ENCODE measurements around the gene IFT20. TPM values are rescaled to one million over a fixed set of nuclear protein-coding genes. Genes with fewer than 3 reads are reported as not detected.

IFT20 gene
- total and polyA plus RNA-seq, 2 experiments from 2014 or later: 49.9 to 75.3 TPM

- 92% methylated on average over 9 of the region's 9 CpGs for WGBS (ENCODE audit: low lambda C conversion rate, missing lambda C conversion rate)
- H3K79me2 ChIP-seq: peaks cover 9% of the 10 kb centered on the region
- H3K4me2 ChIP-seq: no peak overlapping the region
- H3K36me3 ChIP-seq (replicated peaks; ENCODE audit: insufficient read depth, low read depth): no peaks in the 10 kb centered on the region
- peaks cover 11% of the 10 kb centered on the region for H3K4me1 ChIP-seq (ENCODE audit: insufficient read depth)
- no peak overlapping the region for H3K27ac ChIP-seq
- no peak overlapping the region for H3K4me3 ChIP-seq
- H2AFZ ChIP-seq: no peak overlapping the region
- no peaks in the 10 kb centered on the region for H3K27me3 ChIP-seq
- no peak for DNase-seq (ENCODE audit: low spot score)
- no peaks in the 10 kb centered on the region for H3K9me3 ChIP-seq (ENCODE audit: low read depth)
- no peaks in the 10 kb centered on the region for H4K20me1 ChIP-seq (ENCODE audit: insufficient read depth, poor library complexity, severe bottlenecking)
- TF ChIP-seq CTCF (IDR thresholded peaks at IDR 0.05; ENCODE audit: poor library complexity) (no peak), EZH2phosphoT487 (IDR thresholded peaks at IDR 0.05; ENCODE audit: low read depth, severe bottlenecking, unreplicated experiment) (no peak), EZH2 (IDR thresholded peaks at IDR 0.05; ENCODE audit: borderline replicate concordance) (no peak)
- no peaks in the 10 kb centered on the region for H3K9me2 ChIP-seq (replicated peaks; ENCODE audit: insufficient read depth)
These were observed 8.7 kb upstream of the IFT20 start for GRCh38 chr17:28344011-28344410.

- no peak overlapping the region for H3K27ac ChIP-seq
- no peaks in the 10 kb centered on the region for H3K9me3 ChIP-seq (ENCODE audit: low read depth)
- no peak overlapping the region for H2AFZ ChIP-seq
- TF ChIP-seq EZH2 (IDR thresholded peaks at IDR 0.05; ENCODE audit: borderline replicate concordance) (no peak), EZH2phosphoT487 (IDR thresholded peaks at IDR 0.05; ENCODE audit: low read depth, severe bottlenecking, unreplicated experiment) (no peak), CTCF (IDR thresholded peaks at IDR 0.05; ENCODE audit: poor library complexity) (no peak)
- WGBS (ENCODE audit: low lambda C conversion rate, missing lambda C conversion rate): 96% methylated on average over 8 of the region's 10 CpGs
- peaks cover 11% of the 10 kb centered on the region for H3K4me1 ChIP-seq (ENCODE audit: insufficient read depth)
- no peak overlapping the region for H3K4me2 ChIP-seq
- no peak overlapping the region for H3K4me3 ChIP-seq
- peaks cover 14% of the 10 kb centered on the region for H3K79me2 ChIP-seq
- H4K20me1 ChIP-seq (ENCODE audit: insufficient read depth, poor library complexity, severe bottlenecking): no peaks in the 10 kb centered on the region
- DNase-seq (ENCODE audit: low spot score): no peak
- H3K27me3 ChIP-seq: no peaks in the 10 kb centered on the region
- H3K9me2 ChIP-seq (replicated peaks; ENCODE audit: insufficient read depth): no peaks in the 10 kb centered on the region
- no peaks in the 10 kb centered on the region for H3K36me3 ChIP-seq (replicated peaks; ENCODE audit: insufficient read depth, low read depth)
These were observed 8.2 kb upstream of the IFT20 start for GRCh38 chr17:28343491-28343932.

GRCh38 chr17:28342313-28342712 is 7.0 kb upstream of the IFT20 start:
- H3K79me2 ChIP-seq: peaks cover 26% of the 10 kb centered on the region
- H3K9me3 ChIP-seq (ENCODE audit: low read depth): no peaks in the 10 kb centered on the region
- no peak overlapping the region for H3K27ac ChIP-seq
- no peak overlapping the region for H3K4me2 ChIP-seq
- H2AFZ ChIP-seq: no peak overlapping the region
- H3K4me1 ChIP-seq (ENCODE audit: insufficient read depth): peaks cover 9% of the 10 kb centered on the region
- TF ChIP-seq EZH2phosphoT487 (IDR thresholded peaks at IDR 0.05; ENCODE audit: low read depth, severe bottlenecking, unreplicated experiment) (no peak), EZH2 (IDR thresholded peaks at IDR 0.05; ENCODE audit: borderline replicate concordance) (no peak), CTCF (IDR thresholded peaks at IDR 0.05; ENCODE audit: poor library complexity) (no peak)
- H3K27me3 ChIP-seq: no peaks in the 10 kb centered on the region
- peaks cover 8% of the 10 kb centered on the region for H4K20me1 ChIP-seq (ENCODE audit: insufficient read depth, poor library complexity, severe bottlenecking)
- 98% methylated on average over 14 of the region's 14 CpGs for WGBS (ENCODE audit: low lambda C conversion rate, missing lambda C conversion rate)
- H3K36me3 ChIP-seq (replicated peaks; ENCODE audit: insufficient read depth, low read depth): no peaks in the 10 kb centered on the region
- H3K9me2 ChIP-seq (replicated peaks; ENCODE audit: insufficient read depth): no peaks in the 10 kb centered on the region
- no peak overlapping the region for H3K4me3 ChIP-seq
- DNase-seq (ENCODE audit: low spot score): no peak

- H3K4me1 ChIP-seq (ENCODE audit: insufficient read depth): peaks cover 7% of the 10 kb centered on the region
- no peak for DNase-seq (ENCODE audit: low spot score)
- no peak overlapping the region for H3K4me2 ChIP-seq
- TF ChIP-seq EZH2phosphoT487 (IDR thresholded peaks at IDR 0.05; ENCODE audit: low read depth, severe bottlenecking, unreplicated experiment): no peak
- no peak for TF ChIP-seq CTCF (IDR thresholded peaks at IDR 0.05; ENCODE audit: poor library complexity)
- no peak for TF ChIP-seq EZH2 (IDR thresholded peaks at IDR 0.05; ENCODE audit: borderline replicate concordance)
- no peaks in the 10 kb centered on the region for H3K9me2 ChIP-seq (replicated peaks; ENCODE audit: insufficient read depth)
- no peak overlapping the region for H3K4me3 ChIP-seq
- peaks cover 8% of the 10 kb centered on the region for H4K20me1 ChIP-seq (ENCODE audit: insufficient read depth, poor library complexity, severe bottlenecking)
- no peaks in the 10 kb centered on the region for H3K36me3 ChIP-seq (replicated peaks; ENCODE audit: insufficient read depth, low read depth)
- no peaks in the 10 kb centered on the region for H3K27me3 ChIP-seq
- H3K27ac ChIP-seq: no peak overlapping the region
- H3K9me3 ChIP-seq (ENCODE audit: low read depth): no peaks in the 10 kb centered on the region
- no peak overlapping the region for H2AFZ ChIP-seq
- WGBS (ENCODE audit: low lambda C conversion rate, missing lambda C conversion rate): 96% methylated on average over 11 of the region's 11 CpGs
- H3K79me2 ChIP-seq: peaks cover 34% of the 10 kb centered on the region
These were observed 6.2 kb upstream of the IFT20 start for GRCh38 chr17:28341516-28341915.
